GM10248 (cell line): Measurements from ENCODE around the gene TAF9B.

Experiments
- CTCF ChIA-PET: fragments of 300-600 bp; sonication (Branson Sonifier 250); formaldehyde crosslinking; extraction: SDS; loops from one replicate; lab custom pipeline; 2021; ENCODE audit warnings: antibody characterized with exemption; lab: Yijun Ruan, JAX
- POLR2A ChIA-PET: fragments of 350-650 bp; sonication (Branson Sonifier 250); formaldehyde crosslinking; extraction: SDS; loops from one replicate; lab custom pipeline; 2020; ENCODE audit warnings: antibody characterized with exemption; lab: Yijun Ruan, JAX
- DNase-seq: peaks from one replicate; pipeline ENCODE4 v3.0.0; 2012; ENCODE audit errors: extremely low spot score
- TF ChIP-seq, protein P1 (sequence below): IDR thresholded peaks from 2 replicates; pipeline ENCODE4 v1.5.1; 2012; ENCODE audit warnings: mild to moderate bottlenecking, low read depth; ENCODE audit errors: extremely low read depth, missing control alignments, control extremely low read depth

TAF9B gene

DNA sequence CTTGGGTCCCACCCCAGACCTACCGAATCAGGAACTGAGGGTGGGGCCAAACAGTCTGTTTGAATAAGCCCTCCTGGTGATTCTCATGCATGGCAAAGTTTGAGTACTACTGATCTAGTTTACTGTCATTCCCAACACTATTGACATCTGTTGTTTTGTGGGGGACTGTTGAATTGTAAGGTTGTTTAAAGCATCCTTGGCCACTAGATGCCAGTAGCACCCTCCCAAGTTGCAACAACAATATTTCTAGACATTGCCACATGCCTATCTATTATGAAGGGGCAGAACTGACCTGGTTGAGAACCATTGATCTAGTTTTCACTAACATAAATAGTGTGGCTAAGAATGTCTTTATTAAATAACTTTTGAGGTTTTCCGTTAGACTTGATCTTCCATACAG, 15.1 kb downstream of the TAF9B start:
- CTCF ChIA-PET, result no interaction called here
- POLR2A ChIA-PET, result no interaction called here
- DNase-seq, result no peak
- TF ChIP-seq, protein P1, sequence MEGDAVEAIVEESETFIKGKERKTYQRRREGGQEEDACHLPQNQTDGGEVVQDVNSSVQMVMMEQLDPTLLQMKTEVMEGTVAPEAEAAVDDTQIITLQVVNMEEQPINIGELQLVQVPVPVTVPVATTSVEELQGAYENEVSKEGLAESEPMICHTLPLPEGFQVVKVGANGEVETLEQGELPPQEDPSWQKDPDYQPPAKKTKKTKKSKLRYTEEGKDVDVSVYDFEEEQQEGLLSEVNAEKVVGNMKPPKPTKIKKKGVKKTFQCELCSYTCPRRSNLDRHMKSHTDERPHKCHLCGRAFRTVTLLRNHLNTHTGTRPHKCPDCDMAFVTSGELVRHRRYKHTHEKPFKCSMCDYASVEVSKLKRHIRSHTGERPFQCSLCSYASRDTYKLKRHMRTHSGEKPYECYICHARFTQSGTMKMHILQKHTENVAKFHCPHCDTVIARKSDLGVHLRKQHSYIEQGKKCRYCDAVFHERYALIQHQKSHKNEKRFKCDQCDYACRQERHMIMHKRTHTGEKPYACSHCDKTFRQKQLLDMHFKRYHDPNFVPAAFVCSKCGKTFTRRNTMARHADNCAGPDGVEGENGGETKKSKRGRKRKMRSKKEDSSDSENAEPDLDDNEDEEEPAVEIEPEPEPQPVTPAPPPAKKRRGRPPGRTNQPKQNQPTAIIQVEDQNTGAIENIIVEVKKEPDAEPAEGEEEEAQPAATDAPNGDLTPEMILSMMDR, result no peak

DNA sequence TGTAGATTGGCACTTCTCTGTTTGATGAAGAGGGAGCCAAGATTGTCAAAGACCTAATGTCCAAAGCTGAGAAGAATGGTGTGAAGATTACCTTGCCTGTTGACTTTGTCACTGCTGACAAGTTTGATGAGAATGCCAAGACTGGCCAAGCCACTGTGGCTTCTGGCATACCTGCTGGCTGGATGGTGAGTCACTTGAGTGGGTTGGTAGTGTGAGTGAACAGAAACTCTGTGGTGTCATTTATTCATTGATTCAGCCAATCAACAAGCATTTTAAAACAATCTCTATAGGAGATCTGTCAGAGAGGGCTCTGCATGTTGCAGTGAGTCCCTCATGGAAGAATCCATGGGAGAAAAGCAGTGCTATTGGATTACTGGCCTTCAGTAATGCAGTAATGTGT, 16.3 kb downstream of the TAF9B start:
- no peak for DNase-seq
- TF ChIP-seq, protein P1, result no peak
- ChIA-PET CTCF (no interaction called here), POLR2A (no interaction called here)

GRCh38 chrX:78119521-78120227, 19.8 kb downstream of the TAF9B start:
- ChIA-PET CTCF (no interaction called here), POLR2A (no interaction called here)
- no peak for DNase-seq
- TF ChIP-seq, protein P1, result no peak

- ChIA-PET CTCF (interaction anchor here (1.4 kb wide), 1 partner anchor 16 kb away, joined by 5 read pairs; no protein-coding TSS in a partner anchor), POLR2A (no interaction called here)
- no peak for DNase-seq
- TF ChIP-seq, protein P1, result no peak
Observed at GRCh38 chrX:78118628-78119027, 20.8 kb downstream of the TAF9B start.

- ChIA-PET POLR2A (no interaction called here), CTCF (no interaction called here)
- TF ChIP-seq, protein P1, result no peak
- DNase-seq, result no peak
Observed at GRCh38 chrX:78116766-78117165, 22.7 kb downstream of the TAF9B start.

DNA sequence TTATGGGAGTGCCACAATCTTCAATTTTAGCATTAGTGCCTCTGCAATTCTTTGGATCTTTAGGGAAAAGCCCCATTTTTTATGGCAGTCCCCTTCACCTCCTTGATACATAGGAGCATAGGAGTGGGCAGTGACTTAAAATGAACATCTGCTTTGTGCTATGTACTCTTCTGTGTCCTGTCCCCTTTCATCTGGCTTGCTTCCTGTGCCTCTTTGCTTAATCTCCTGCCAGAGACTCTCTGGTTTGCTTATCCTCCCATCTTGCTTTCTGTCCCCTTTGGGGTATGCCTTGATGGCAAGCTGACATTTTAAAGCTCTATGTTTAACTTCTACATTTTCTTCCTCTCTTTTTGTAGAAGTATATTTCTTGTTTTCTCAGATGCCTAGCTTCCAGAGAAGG, 23.1 kb downstream of the TAF9B start:
- ChIA-PET CTCF (no interaction called here), POLR2A (no interaction called here)
- TF ChIP-seq, protein P1, result no peak
- no peak for DNase-seq
